Measurements from ENCODE around the gene TNFRSF13B.
"Not testable (repeated sequence)": the region's sequence is repeated elsewhere in the genome, so short reads cannot be mapped to it uniquely, and the experiment has no call there.

TNFRSF13B gene

GRCh38 chr17:16969931-16970906, 1.7 kb downstream of the TNFRSF13B start:
- peak overlapping the region; percentile 96 for H3K4me3 Mint-ChIP-seq
- peak overlapping the region; percentile 99 for H3K27ac Mint-ChIP-seq
- DNase-seq (ENCODE audit: low spot score in 2 of 2) = no peak
- no peaks in the 10 kb centered on the region for H3K27me3 Mint-ChIP-seq
- ATAC-seq (ENCODE audit: low read depth) = peak; percentile 13
- H3K36me3 Mint-ChIP-seq = peaks cover 11% of the 10 kb centered on the region
- H3K4me1 Mint-ChIP-seq = peaks cover 58% of the 10 kb centered on the region
- no peaks in the 10 kb centered on the region for H3K9me3 Mint-ChIP-seq

- DNase-seq (ENCODE audit: low spot score in 2 of 2) = no peak
- Mint-ChIP-seq H3K4me1 (peaks cover 59% of the 10 kb centered on the region), H3K27me3 (no peaks in the 10 kb centered on the region), H3K36me3 (peaks cover 14% of the 10 kb centered on the region), H3K9me3 (no peaks in the 10 kb centered on the region), H3K27ac (peak overlapping the region; percentile 99), H3K4me3 (peak overlapping the region; percentile 96)
- ATAC-seq (ENCODE audit: low read depth) = no peak
Measured at GRCh38 chr17:16968786-16969185, 3.1 kb downstream of the TNFRSF13B start.

GRCh38 chr17:16962804-16963203, 9.1 kb downstream of the TNFRSF13B start:
- Mint-ChIP-seq H3K27me3 (no peaks in the 10 kb centered on the region), H3K27ac (peak overlapping the region; percentile 99), H3K4me3 (peak overlapping the region; percentile 37), H3K9me3 (peaks cover 7% of the 10 kb centered on the region), H3K36me3 (peaks cover 46% of the 10 kb centered on the region), H3K4me1 (peaks cover 60% of the 10 kb centered on the region)
- ATAC-seq (ENCODE audit: low read depth) (no peak), DNase-seq (ENCODE audit: low spot score in 2 of 2) (no peak)

DNA sequence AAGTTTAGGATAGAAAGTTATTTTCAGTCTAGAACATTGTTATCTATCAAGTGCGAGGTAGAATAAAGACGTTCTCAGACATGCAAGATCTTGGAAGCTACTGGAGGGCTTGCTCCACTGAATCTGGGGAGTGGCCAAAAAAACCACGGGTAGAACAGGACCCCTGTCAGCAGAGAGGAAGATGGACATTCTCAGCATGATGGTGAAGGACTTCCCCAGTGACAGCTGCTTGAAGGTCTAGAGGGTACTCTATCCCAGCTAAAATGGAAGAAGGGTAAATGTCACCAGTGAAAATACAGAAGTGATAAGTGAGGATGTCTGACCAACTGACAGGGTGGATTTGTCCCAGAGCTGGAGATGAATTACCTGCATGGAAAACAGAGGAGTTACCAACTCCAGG, 10.1 kb downstream of the TNFRSF13B start:
- DNase-seq (ENCODE audit: low spot score in 2 of 2) = no peak
- ATAC-seq (ENCODE audit: low read depth) = peak; percentile 21
- H3K27ac Mint-ChIP-seq = peak overlapping the region; percentile 99
- H3K4me1 Mint-ChIP-seq = peaks cover 63% of the 10 kb centered on the region
- H3K9me3 Mint-ChIP-seq = peaks cover 7% of the 10 kb centered on the region
- H3K4me3 Mint-ChIP-seq = peak overlapping the region; percentile 27
- H3K27me3 Mint-ChIP-seq = no peaks in the 10 kb centered on the region
- peaks cover 51% of the 10 kb centered on the region for H3K36me3 Mint-ChIP-seq

DNA sequence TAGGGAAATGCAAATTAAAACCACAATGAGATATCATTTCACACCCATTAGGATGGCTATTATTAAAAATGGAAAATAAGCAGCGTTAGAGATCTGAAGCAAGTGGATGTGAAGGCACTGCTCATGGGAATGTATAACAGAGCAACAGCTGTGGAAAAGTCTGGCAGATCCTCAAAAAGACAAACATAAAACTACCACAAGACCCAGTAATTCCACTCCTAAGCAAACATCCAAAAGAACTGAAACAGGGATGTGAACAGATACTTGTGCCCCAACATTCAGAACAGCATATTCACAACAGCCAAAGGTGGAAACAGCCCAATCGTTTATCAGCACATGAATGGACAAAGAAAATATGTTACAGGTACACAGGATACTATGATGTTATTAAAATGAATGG, 10.9 kb downstream of the TNFRSF13B start:
- H3K9me3 Mint-ChIP-seq; DNase-seq (ENCODE audit: low spot score in 2 of 2); ATAC-seq (ENCODE audit: low read depth); H3K27me3 Mint-ChIP-seq: not testable (repeated sequence)
- H3K4me1 Mint-ChIP-seq = peaks cover 65% of the 10 kb centered on the region
- peaks cover 54% of the 10 kb centered on the region for H3K36me3 Mint-ChIP-seq
- H3K27ac Mint-ChIP-seq = peak overlapping the region; percentile 99
- H3K4me3 Mint-ChIP-seq = peak overlapping the region; percentile 50

DNA sequence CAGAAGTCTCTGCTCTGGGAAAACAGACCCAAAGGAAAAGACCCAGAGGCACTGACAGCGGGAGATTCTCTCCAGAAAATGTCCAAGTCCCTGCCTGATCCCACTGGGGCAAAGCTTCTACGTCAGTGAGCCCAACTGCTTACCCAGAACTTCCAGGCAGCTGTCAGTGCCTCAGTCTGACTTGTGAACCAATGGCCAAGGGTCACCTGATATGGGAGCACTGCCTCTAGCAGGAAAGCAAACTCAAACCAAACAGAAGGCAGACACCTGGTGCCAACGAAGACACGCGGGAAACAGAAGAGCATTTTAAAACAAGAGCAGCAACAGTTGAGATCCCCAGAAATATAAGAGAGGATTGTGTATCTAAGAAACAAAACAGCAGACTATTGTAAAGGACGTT, 16.9 kb downstream of the TNFRSF13B start:
- H3K27me3 Mint-ChIP-seq; H3K9me3 Mint-ChIP-seq; ATAC-seq (ENCODE audit: low read depth); H3K4me3 Mint-ChIP-seq; DNase-seq (ENCODE audit: low spot score in 2 of 2): not testable (repeated sequence)
- H3K4me1 Mint-ChIP-seq = peaks cover 67% of the 10 kb centered on the region
- H3K27ac Mint-ChIP-seq = peak overlapping the region; percentile 89
- H3K36me3 Mint-ChIP-seq = peaks cover 66% of the 10 kb centered on the region

DNA sequence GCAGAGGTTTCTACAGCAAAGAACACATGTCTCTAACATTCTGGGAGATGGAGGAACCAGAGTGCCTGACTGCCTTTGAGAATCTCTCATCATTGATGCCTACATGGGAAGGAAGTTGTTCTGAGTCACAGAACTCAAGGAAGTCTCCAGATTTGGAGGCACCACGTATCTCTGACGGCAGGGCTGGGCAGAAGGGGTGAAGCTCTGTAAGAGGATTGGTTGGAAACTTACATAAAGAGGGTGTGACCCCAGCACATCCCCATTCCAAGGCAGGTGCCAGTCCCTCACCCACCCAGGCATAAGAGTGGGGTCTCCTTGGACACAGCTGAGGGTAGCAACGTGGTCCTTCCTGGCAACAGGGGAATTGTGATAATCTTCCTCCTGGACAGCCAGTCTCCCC, 17.4 kb downstream of the TNFRSF13B start:
- Mint-ChIP-seq H3K27ac (peak overlapping the region; percentile 89), H3K4me1 (peaks cover 62% of the 10 kb centered on the region), H3K27me3 (no peaks in the 10 kb centered on the region), H3K9me3 (no peaks in the 10 kb centered on the region), H3K4me3 (no peak overlapping the region), H3K36me3 (peaks cover 63% of the 10 kb centered on the region)
- ATAC-seq (ENCODE audit: low read depth) (peak; percentile 29), DNase-seq (ENCODE audit: low spot score in 2 of 2) (no peak)

- H3K4me3 Mint-ChIP-seq = no peak overlapping the region
- peaks cover 63% of the 10 kb centered on the region for H3K36me3 Mint-ChIP-seq
- H3K27me3 Mint-ChIP-seq = no peaks in the 10 kb centered on the region
- H3K9me3 Mint-ChIP-seq = peaks cover 1% of the 10 kb centered on the region
- ATAC-seq (ENCODE audit: low read depth) = no peak
- H3K27ac Mint-ChIP-seq = peak overlapping the region; percentile 89
- peaks cover 57% of the 10 kb centered on the region for H3K4me1 Mint-ChIP-seq
- no peak for DNase-seq (ENCODE audit: low spot score in 2 of 2)
Measured at GRCh38 chr17:16953841-16954240, 18.1 kb downstream of the TNFRSF13B start.

DNA sequence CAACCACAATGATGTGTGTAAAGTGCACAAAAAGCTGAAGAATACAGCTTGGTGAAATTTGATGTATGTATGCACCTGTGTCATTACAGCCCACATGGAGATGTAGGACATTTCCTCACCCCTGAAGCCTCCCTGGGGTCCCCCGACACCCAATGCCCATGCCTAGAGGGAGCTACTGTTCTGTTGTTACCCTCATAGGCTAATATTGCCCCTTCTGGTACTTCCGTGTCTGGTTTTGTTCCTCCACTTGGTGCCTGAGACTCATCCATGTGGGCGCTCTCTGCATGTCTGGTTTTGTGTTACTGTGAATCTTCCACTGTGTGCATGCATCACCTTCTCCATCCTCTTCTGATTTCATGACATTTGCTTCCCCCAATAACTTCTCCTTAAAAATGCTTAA, 18.6 kb downstream of the TNFRSF13B start:
- no peak overlapping the region for H3K4me3 Mint-ChIP-seq
- peaks cover 64% of the 10 kb centered on the region for H3K36me3 Mint-ChIP-seq
- H3K4me1 Mint-ChIP-seq = peaks cover 56% of the 10 kb centered on the region
- ATAC-seq (ENCODE audit: low read depth) (peak; percentile 44), DNase-seq (ENCODE audit: low spot score in 2 of 2) (no peak)
- H3K27ac Mint-ChIP-seq = peak overlapping the region; percentile 89
- peaks cover 5% of the 10 kb centered on the region for H3K9me3 Mint-ChIP-seq
- no peaks in the 10 kb centered on the region for H3K27me3 Mint-ChIP-seq

DNA sequence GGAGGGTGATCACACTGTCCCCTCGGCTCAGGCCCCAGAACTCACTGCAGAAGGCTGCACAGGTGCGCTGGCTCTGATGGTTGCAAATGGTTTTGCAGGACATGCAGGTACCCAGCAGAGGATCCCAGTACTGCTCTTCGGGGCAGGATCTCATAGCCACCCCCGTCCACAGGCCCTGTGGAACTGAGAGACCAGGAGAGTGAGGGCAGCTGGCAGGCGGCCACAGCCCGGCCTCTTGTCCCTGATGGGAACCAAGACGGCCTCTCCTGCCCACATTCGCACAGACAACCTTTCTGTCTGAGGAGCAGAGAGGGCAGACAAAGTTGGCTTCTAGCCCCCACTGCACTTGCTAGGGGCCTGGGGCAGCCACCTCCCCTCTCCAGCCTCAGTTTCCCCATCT, 19.5 kb downstream of the TNFRSF13B start:
- ATAC-seq (ENCODE audit: low read depth) = no peak
- H3K27ac Mint-ChIP-seq = peak overlapping the region; percentile 89
- H3K9me3 Mint-ChIP-seq = peaks cover 5% of the 10 kb centered on the region
- no peak overlapping the region for H3K4me3 Mint-ChIP-seq
- H3K36me3 Mint-ChIP-seq = peaks cover 71% of the 10 kb centered on the region
- H3K27me3 Mint-ChIP-seq = no peaks in the 10 kb centered on the region
- peaks cover 62% of the 10 kb centered on the region for H3K4me1 Mint-ChIP-seq
- no peak for DNase-seq (ENCODE audit: low spot score in 2 of 2)

GRCh38 chr17:16950488-16950887, 21.4 kb downstream of the TNFRSF13B start:
- Mint-ChIP-seq H3K27me3 (no peaks in the 10 kb centered on the region), H3K27ac (peak overlapping the region; percentile 81), H3K4me1 (peaks cover 62% of the 10 kb centered on the region), H3K9me3 (peaks cover 5% of the 10 kb centered on the region), H3K36me3 (peaks cover 70% of the 10 kb centered on the region), H3K4me3 (no peak overlapping the region)
- DNase-seq (ENCODE audit: low spot score in 2 of 2) (no peak), ATAC-seq (ENCODE audit: low read depth) (no peak)

DNA sequence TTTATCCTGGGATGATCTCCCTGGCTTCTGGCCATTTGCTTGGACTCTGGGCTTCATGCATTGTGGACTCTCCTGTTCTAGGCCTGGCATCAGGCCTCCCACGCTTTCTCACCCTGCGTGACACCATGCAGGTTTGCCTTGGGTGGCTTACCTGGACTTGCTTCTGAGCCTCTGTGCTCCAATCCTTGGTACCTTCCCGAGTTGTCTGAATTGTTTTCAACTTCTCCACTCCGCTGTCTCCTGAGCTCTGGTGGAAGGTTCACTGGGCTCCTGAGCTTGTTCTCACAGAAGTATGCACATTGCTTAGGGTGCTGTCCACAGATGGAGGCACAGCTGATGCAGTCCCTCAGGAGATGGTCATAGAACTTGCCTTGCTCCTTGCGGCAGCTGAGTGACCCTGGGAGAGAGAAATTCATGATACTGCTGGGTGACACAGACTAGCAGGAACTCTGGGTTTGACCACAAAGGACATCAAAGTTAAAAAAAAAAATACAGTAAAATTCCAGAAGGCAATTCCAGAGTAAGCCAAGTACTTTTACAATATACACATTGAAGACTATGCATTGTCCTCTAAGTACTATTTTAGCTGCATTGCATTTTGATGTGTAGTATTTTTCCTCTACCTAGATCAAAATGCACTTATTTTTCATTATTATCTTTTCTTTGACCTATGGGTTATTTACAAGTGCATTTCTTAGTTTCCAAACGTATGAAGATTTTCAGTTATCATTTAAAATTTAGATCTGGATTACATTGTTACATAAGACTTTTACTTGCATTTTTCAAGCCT, 23.1 kb downstream of the TNFRSF13B start:
- H3K27me3 Mint-ChIP-seq = no peaks in the 10 kb centered on the region
- ATAC-seq (ENCODE audit: low read depth) = no peak
- H3K27ac Mint-ChIP-seq = peak overlapping the region; percentile 60
- H3K4me3 Mint-ChIP-seq = peak overlapping the region; percentile 37
- peaks cover 64% of the 10 kb centered on the region for H3K36me3 Mint-ChIP-seq
- peaks cover 5% of the 10 kb centered on the region for H3K9me3 Mint-ChIP-seq
- peaks cover 58% of the 10 kb centered on the region for H3K4me1 Mint-ChIP-seq
- DNase-seq (ENCODE audit: low spot score in 2 of 2) = no peak

- H3K27me3 Mint-ChIP-seq = no peaks in the 10 kb centered on the region
- H3K4me3 Mint-ChIP-seq = peak overlapping the region; percentile 64
- peaks cover 56% of the 10 kb centered on the region for H3K4me1 Mint-ChIP-seq
- ATAC-seq (ENCODE audit: low read depth) (peak; percentile 81), DNase-seq (ENCODE audit: low spot score in 2 of 2) (no peak)
- peaks cover 62% of the 10 kb centered on the region for H3K36me3 Mint-ChIP-seq
- H3K9me3 Mint-ChIP-seq = peaks cover 5% of the 10 kb centered on the region
- H3K27ac Mint-ChIP-seq = peak overlapping the region; percentile 90
Measured at GRCh38 chr17:16947470-16947869, 24.4 kb downstream of the TNFRSF13B start.

DNA sequence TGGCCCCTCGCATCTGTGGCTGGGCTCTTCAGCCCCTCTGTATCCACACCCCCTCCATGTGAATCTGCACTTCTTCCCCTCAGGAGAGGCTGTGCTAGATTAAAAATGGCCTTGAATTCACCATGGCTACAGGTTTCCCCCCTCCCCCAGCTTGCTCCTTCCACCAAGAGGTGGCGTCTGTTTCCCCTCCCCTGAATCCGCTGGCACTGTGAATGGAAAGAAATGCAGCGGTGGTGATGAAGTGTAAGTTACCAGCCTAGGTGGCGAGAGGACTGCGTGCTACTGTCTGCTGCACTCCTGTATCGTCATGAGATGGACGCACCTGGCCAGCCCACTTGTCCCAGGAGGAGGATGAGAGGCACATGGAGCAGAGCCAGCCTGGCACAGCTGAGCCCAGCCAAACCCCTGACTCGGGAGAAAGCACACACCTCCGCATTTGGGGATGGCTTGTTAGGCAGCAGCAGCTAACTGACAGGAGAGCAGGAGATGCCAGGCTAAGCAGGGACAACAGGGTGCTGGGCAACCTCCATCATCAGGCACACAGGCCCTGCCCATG, 26.2 kb downstream of the TNFRSF13B start:
- Mint-ChIP-seq H3K36me3 (peaks cover 59% of the 10 kb centered on the region), H3K4me3 (peak overlapping the region; percentile 47), H3K4me1 (peaks cover 54% of the 10 kb centered on the region), H3K27me3 (no peaks in the 10 kb centered on the region), H3K27ac (peak overlapping the region; percentile 60), H3K9me3 (peaks cover 5% of the 10 kb centered on the region)
- ATAC-seq (ENCODE audit: low read depth) (no peak), DNase-seq (ENCODE audit: low spot score in 2 of 2) (no peak)

Data from memory B cell (primary cell).